ENCODE measurements around the gene TANGO2.

DNA sequence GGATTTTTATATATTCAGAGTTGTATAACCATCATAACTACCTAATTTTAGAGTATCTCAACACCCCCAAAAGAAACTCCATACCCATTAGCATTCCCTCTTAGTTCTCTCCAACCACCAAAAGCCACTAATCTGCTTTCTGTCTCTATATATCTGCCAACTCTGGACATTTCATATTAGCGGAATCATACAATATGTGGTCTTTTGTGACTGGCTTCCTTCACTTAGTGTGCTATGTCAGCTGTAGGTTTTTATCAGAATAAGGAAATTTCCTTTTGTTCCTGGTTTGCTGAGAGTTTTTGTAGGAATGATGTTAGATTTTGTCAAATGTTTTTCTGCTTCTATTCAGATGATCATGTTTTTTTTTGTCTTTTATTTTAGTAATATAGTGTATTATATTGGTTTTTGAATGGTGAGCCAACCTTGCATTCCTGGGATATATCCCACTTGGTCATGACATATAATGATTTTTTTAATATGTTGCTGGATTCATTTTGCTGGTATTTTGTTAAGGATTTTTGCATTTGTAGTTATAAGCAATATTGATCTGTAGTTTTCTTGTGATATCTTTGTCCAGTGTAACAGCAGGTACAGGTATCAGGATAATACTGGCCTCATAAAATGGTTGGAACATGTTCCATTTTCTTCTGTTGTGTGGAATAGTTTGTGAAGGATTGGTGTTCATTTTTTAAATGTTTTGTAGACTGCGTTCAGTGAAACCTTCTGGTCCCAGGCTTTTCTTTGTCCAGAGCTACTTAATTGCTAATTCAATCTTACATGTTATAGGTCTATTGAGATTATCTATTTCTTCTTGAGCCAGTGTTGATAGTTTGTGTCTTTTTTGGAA lies 75.9 kb downstream of the TANGO2 start:
- TF ChIP-seq EZH2 (IDR thresholded peaks at IDR 0.05; ENCODE audit: low read depth, low read length, severe bottlenecking) (no peak), YY1 (IDR thresholded peaks at IDR 0.05; ENCODE audit: low read depth, low read length) (no peak), NRF1 (IDR thresholded peaks at IDR 0.05; ENCODE audit: low read depth, low read length) (no peak), RXRA (IDR thresholded peaks at IDR 0.05; ENCODE audit: insufficient read depth, low read depth, low read length) (no peak), EP300 (IDR thresholded peaks at IDR 0.05; ENCODE audit: borderline replicate concordance in 1 of 2, low read depth in 2 of 2, low read length in 2 of 2) (no peak), SRF (IDR thresholded peaks at IDR 0.05; ENCODE audit: low read depth, low read length) (no peak), POLR2A (IDR thresholded peaks at IDR 0.05; ENCODE audit: control extremely low read depth in 1 of 2, low read depth in 2 of 2, low read length in 2 of 2) (no peak), EGR1 (IDR thresholded peaks at IDR 0.05; ENCODE audit: borderline replicate concordance, low read depth, low read length) (no peak)
- TF ChIP-seq, protein P1, sequence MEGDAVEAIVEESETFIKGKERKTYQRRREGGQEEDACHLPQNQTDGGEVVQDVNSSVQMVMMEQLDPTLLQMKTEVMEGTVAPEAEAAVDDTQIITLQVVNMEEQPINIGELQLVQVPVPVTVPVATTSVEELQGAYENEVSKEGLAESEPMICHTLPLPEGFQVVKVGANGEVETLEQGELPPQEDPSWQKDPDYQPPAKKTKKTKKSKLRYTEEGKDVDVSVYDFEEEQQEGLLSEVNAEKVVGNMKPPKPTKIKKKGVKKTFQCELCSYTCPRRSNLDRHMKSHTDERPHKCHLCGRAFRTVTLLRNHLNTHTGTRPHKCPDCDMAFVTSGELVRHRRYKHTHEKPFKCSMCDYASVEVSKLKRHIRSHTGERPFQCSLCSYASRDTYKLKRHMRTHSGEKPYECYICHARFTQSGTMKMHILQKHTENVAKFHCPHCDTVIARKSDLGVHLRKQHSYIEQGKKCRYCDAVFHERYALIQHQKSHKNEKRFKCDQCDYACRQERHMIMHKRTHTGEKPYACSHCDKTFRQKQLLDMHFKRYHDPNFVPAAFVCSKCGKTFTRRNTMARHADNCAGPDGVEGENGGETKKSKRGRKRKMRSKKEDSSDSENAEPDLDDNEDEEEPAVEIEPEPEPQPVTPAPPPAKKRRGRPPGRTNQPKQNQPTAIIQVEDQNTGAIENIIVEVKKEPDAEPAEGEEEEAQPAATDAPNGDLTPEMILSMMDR (IDR thresholded peaks at IDR 0.05; ENCODE audit: control extremely low read depth in 1 of 3, insufficient read depth in 1 of 3, low read depth in 1 of 3, low read length in 3 of 3): no peak
- TF ChIP-seq, protein P2, sequence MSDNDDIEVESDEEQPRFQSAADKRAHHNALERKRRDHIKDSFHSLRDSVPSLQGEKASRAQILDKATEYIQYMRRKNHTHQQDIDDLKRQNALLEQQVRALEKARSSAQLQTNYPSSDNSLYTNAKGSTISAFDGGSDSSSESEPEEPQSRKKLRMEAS (IDR thresholded peaks at IDR 0.05): no peak

Measured in H1 (cell line).